D341Med (cell line): ENCODE measurements around the gene NRXN2.
A peak's percentile ranks its signal among the peaks of the same experiment; 100 is the strongest.
"Not testable (repeated sequence)": the region's sequence is repeated elsewhere in the genome, so short reads cannot be mapped to it uniquely, and the experiment has no call there.

Experiments used
- DNase-seq: peaks from one replicate; pipeline ENCODE4 v3.0.0; 2012; ENCODE audit warnings: low spot score

The NRXN2 gene

DNA sequence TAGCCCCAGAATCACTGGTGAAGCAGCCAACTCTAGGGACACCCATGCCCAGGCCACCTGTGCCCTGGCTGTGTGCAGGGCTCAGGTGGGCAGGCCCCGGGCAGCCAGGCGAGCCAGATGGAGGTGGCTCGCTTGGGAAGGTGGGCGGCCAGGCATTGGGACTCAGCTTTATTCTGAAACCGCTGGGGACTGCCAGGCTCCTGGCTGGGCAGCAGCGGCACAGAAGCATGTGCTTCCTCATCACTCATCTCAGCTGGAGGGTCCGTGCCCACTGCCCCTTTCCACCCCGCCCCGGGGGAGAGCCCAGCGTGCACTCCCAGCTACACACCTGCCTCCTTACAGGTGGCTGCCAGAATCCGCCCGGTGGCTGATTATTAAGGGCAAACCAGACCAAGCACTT is 159.0 kb downstream of the NRXN2 start:
- peak; percentile 21 for DNase-seq

DNA sequence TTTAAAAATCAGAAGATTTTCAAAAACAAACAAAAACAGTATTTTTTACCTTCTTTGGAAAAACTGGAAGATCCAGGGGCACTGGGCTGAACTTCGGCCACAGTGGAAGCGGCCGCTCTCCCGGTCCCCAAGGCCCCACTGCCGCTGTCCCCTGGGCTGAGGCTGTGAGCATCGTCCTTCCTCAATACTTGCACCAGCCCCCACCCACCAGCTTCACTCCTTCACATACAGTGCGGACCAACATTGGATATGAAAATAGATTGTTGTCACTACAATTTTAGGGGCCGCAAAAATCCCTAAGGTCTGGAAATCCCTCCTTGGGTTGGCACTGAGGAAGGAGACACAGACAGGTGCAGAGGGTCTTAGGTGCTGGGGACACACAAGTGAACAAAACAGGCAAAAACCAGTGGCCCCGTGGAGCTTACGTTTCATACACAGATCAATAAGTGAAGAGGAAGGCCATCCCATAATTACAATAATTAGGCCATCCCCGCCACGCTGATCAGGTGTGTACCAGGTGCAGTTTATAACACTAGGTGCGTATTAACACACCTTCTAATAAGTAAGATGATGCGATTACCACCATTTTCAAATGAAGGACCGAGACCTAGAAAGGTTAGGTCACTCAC is 160.2 kb downstream of the NRXN2 start:
- no peak for DNase-seq

DNA sequence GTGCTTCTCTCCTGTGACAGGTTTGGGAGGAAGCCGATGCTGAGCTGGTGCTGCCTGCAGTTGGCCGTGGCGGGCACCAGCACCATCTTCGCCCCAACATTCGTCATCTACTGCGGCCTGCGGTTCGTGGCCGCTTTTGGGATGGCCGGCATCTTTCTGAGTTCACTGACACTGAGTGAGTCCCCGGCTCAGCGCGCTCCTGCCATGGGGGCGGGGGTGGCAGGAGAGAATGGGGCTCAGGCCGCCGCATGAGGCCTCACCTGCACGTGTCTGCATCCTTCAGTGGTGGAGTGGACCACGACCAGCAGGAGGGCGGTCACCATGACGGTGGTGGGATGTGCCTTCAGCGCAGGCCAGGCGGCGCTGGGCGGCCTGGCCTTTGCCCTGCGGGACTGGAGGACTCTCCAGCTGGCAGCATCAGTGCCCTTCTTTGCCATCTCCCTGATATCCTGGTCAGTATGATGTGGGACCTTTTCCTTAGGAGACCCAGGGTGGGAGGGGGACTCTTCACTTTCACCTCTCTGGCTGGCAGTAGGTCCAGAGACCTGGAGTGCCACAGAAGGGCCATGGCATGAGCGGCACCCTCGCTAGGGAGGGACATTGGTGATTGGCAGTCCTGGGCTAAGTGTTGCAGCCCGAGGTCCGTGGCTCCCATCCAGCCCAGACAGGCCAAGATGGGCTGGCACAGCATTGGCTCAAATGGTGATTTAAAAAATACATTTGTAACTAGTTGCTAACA is 160.8 kb downstream of the NRXN2 start:
- DNase-seq, result no peak

DNA sequence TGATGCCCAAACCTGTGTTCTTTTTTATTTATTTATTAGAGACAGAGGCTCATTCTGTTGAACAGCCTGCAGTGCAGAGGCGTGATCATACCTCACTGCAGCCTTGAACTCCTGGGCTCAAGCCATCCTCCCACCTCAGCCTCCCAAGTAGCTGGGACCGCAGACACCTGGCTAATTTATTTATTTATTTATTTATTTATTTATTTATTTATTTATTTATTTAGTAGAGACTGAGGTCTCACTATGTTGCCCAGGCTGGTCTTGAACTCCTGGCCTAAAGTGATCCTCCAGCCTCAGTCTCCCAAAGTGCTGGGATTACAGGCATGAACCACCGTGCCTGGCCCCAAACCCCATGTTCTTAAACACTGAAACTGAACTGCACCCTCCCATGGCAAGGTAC is 161.6 kb downstream of the NRXN2 start:
- not testable (repeated sequence) for DNase-seq

DNA sequence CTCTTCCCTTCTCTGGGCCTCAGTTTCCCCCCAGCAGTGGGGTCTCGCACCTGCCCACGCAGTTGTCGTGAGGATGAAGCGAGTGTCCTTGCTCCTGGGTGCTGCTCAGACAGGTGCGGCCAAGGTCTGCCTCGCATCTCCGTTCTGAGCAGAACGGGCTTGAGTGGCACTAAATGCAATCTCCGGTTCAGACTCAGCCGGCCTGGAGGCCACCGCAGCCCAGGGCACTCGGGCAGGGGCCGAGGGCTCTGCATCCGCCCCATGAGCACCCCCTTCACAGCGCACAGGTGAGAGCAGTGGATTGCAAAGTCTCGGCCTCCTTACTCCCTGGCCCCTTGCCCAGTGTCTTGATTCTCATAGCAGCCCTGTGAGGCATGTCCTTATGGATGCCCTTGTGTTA is 162.1 kb downstream of the NRXN2 start:
- no peak for DNase-seq

DNA sequence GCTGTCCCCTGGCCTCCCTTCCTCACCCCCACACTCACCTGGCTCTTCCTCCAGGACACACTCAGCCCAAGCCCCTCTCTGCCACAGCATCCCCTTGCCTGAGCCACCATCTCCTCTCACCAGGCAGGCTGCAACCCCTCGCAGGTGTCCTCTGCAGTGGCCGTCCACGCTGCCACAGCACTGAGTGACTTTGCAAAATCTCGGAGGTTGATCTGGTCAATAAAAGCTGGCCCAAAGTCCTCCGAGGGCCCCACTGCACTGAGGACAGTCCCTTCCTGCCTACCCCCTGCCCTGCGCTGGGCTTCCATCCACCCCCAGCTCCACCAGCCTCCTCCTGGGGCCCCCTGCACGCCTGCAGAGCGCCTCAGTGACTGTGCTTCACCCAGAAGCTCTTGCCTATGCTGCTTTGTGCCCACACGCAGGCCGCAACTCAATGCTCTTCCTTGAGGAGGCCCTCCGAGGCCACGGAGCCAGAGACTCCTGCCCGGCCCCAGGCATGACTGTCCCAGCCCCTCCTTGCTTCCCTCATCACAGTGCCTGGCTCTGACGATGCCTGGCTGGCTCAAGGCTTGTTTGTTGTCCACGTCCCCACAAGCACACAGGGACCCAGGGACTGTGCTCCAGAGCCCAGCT is 162.7 kb downstream of the NRXN2 start:
- no peak for DNase-seq

DNA sequence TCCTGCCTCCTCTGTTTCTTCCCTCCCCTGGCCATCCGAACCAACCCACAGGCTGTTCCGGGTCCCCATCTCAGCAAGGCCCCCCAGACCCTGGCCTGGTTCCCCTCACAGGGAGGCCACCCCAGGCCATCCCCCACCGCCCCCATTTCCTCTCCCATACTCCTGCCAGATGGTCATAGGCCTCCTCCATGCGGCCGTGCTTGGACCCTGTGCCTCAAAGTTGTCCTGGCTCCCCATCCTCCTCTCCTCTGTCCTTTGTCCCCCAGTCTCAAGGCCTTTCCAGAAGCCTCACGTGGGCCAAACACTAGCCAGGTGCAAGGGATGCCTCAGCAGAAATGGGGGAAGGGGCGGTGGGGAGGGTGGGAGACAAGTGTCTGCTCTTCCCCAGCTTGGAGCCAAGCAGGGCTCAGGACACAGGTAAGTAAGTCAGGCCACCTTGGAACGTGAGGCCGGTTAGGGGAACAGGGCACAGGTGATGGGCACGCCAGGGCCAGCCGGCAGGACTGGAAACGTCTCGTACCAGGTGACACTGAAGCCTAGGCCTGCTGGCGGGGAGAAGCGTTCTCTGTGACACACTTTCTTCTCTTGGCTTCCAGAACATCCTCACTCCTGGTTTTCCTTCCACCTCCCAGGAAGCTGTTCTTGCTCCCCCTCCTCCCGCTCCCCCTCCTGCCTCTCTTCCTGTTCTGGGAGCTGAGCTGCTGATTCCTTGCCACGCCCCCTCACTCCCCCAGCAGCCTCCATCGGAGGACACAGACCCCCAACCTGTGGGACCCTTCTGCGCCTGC is 163.5 kb downstream of the NRXN2 start:
- no peak for DNase-seq

DNA sequence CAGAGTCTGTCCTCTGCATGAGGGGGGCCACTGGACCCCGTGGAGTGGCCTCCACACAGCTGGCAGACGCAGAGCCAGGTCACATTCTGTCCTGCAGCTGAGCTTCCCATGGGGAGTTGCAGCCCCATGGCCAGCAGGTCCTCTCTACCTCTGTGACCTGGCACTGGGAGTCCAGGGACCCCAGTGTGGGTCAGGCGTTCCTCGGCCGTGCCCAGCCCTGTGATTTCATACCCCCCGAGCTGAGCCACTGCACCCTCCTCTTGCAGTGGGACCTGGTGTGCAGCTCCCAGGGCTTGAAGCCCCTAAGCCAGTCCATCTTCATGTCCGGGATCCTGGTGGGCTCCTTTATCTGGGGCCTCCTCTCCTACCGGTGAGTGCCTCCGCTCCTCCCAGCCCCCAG is 164.1 kb downstream of the NRXN2 start:
- DNase-seq, result no peak

DNA sequence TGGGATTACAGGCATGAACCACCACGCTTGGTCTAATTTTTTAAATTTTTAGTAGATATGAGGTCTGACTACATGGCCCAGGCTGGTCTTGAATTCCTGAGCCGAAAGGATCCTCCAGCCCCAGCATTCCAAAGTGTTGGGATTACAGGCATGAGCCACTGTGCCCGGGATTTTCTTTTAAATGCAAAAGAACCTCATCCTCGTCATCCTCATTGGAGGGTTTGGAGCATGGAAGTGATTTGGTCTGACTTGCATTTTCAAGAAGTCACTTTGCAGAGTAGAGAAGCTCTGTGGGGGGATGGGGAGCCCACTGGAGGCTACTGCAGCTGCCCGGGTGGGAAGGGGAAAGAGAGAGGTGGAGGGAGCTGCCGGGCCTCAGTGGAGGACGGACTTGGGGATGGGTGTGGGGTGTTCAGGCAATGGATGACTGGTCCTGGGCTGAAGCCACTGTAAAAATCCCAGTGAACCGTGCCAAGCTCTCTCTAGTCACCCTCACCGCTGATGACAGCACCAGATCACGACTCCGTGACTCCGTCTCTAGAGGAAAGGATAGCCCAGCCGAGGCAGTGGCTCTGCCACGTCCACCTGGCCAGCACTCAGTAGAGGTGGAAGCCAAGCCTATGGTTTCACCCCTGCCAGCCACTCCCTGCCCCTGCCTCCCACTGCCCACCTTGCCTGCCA is 164.8 kb downstream of the NRXN2 start:
- no peak for DNase-seq

DNA sequence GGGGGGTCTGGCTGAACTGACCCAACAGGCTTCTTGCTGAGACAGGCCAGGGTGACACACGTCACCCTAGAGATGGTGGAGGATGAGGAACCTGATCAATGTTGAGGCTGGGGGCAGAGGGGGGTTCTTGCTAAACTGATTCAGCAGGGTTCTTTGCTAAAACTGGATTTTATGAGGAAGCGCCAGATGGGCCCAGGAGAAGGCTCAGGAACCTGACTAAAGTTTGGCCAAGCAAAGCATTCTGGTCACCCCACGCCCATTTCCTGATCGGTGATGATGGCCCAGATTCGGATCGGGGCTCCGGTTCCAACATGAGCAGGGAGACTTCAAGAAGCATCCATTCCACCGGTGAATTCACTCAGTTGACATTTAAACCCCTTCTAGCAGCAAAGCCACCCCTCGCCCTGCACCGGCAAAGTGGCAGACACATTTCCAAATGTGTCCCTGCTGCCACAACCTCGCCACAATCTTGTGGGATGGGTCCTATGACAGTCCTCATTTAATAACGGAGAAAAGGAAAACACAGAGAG is 166.2 kb downstream of the NRXN2 start:
- no peak for DNase-seq
